ENCODE data around the gene ZNF280D.

Gene ZNF280D

GRCh38 chr15:56734013-56734635, 815 bp upstream of the ZNF280D start:
- Histone ChIP-seq H3K4me3 (ENCODE audit: low read depth, low read length) (peak overlapping the region; percentile 52), H2AFZ (peak overlapping the region; percentile 85), H3K79me2 (no peaks in the 10 kb centered on the region), H3K4me2 (ENCODE audit: low read length) (peak overlapping the region; percentile 96), H3K27me3 (ENCODE audit: control insufficient read depth, insufficient read depth, low read length) (no peaks in the 10 kb centered on the region), H3K4me1 (peaks cover 7% of the 10 kb centered on the region), H3K9me3 (ENCODE audit: control insufficient read depth, low read length) (no peaks in the 10 kb centered on the region), H3K36me3 (ENCODE audit: control insufficient read depth, insufficient read depth, low read length) (no peaks in the 10 kb centered on the region), H3K9ac (no peak overlapping the region), H3K27ac (no peak overlapping the region)
- no peak for TF ChIP-seq CTCF (IDR thresholded peaks at IDR 0.05)

GRCh38 chr15:56732886-56733135, 498 bp downstream of the ZNF280D start:
- Histone ChIP-seq H3K4me2 (ENCODE audit: low read length) (peak overlapping the region; percentile 96), H3K4me3 (ENCODE audit: low read depth, low read length) (peak overlapping the region; percentile 74), H3K27me3 (ENCODE audit: control insufficient read depth, insufficient read depth, low read length) (no peaks in the 10 kb centered on the region), H3K27ac (peak overlapping the region; percentile 92), H3K36me3 (ENCODE audit: control insufficient read depth, insufficient read depth, low read length) (no peaks in the 10 kb centered on the region), H2AFZ (peak overlapping the region; percentile 88), H3K79me2 (no peaks in the 10 kb centered on the region), H3K9me3 (ENCODE audit: control insufficient read depth, low read length) (no peaks in the 10 kb centered on the region), H3K4me1 (peaks cover 7% of the 10 kb centered on the region), H3K9ac (peak overlapping the region; percentile 84)
- no peak for TF ChIP-seq CTCF (IDR thresholded peaks at IDR 0.05)

DNA sequence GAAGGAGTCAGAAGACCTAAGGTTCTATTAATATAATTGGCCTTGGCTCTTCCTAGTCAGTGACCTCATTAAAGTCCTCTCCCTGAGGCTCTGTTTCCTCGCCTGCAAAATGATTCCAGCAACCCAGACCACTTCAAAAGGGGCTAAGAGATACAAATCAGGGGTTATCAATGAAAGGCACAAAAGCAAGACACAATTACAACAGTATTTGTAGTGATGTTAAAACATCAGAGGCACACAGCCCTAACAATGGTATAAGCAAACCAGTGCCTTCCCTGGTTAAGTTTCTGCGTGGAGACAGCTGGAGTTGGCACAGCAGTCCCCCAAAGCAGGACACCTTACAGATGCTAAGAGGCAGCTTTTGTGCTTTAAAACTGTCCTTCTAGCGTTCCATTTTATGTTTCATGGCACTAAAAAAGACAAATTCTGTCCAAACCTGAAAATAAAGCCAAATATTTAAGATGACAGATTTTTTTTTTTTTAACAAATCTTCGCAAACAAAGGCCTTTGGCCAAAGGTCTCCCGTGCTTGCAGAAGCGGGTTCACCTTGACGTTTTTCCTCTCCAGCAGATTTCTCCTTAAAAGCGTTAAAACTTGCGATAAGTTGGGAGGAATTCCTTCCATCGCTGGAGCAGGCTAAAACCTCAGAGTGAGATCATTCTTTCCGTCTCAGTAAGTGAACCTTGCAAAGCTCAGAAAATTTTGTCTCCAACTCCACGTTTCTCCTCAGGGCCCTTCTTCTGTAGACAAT, 999 bp downstream of the ZNF280D start:
- peaks cover 2% of the 10 kb centered on the region for H3K79me2 ChIP-seq
- H3K4me3 ChIP-seq (ENCODE audit: low read depth, low read length), result peak overlapping the region; percentile 74
- H3K9me3 ChIP-seq (ENCODE audit: control insufficient read depth, low read length), result no peaks in the 10 kb centered on the region
- TF ChIP-seq CTCF (IDR thresholded peaks at IDR 0.05), result no peak
- H3K4me1 ChIP-seq, result peaks cover 7% of the 10 kb centered on the region
- peak overlapping the region; percentile 88 for H2AFZ ChIP-seq
- peak overlapping the region; percentile 96 for H3K4me2 ChIP-seq (ENCODE audit: low read length)
- no peaks in the 10 kb centered on the region for H3K27me3 ChIP-seq (ENCODE audit: control insufficient read depth, insufficient read depth, low read length)
- no peak overlapping the region for H3K9ac ChIP-seq
- H3K36me3 ChIP-seq (ENCODE audit: control insufficient read depth, insufficient read depth, low read length), result no peaks in the 10 kb centered on the region
- H3K27ac ChIP-seq, result peak overlapping the region; percentile 92

GRCh38 chr15:56731548-56731947, 1.8 kb downstream of the ZNF280D start:
- Histone ChIP-seq H3K4me3 (ENCODE audit: low read depth, low read length) (peak overlapping the region; percentile 74), H3K36me3 (ENCODE audit: control insufficient read depth, insufficient read depth, low read length) (no peaks in the 10 kb centered on the region), H3K9me3 (ENCODE audit: control insufficient read depth, low read length) (no peaks in the 10 kb centered on the region), H3K4me1 (peaks cover 7% of the 10 kb centered on the region), H3K27ac (peak overlapping the region; percentile 92), H2AFZ (no peak overlapping the region), H3K4me2 (ENCODE audit: low read length) (peak overlapping the region; percentile 96), H3K27me3 (ENCODE audit: control insufficient read depth, insufficient read depth, low read length) (no peaks in the 10 kb centered on the region), H3K9ac (no peak overlapping the region), H3K79me2 (peaks cover 6% of the 10 kb centered on the region)
- no peak for TF ChIP-seq CTCF (IDR thresholded peaks at IDR 0.05)

GRCh38 chr15:56729561-56729960, 3.7 kb downstream of the ZNF280D start:
- H2AFZ ChIP-seq, result no peak overlapping the region
- no peak overlapping the region for H3K9ac ChIP-seq
- H3K9me3 ChIP-seq (ENCODE audit: control insufficient read depth, low read length), result no peaks in the 10 kb centered on the region
- no peak overlapping the region for H3K27ac ChIP-seq
- H3K79me2 ChIP-seq, result peaks cover 10% of the 10 kb centered on the region
- no peak for TF ChIP-seq CTCF (IDR thresholded peaks at IDR 0.05)
- no peak overlapping the region for H3K4me3 ChIP-seq (ENCODE audit: low read depth, low read length)
- no peaks in the 10 kb centered on the region for H3K27me3 ChIP-seq (ENCODE audit: control insufficient read depth, insufficient read depth, low read length)
- peaks cover 7% of the 10 kb centered on the region for H3K4me1 ChIP-seq
- no peak overlapping the region for H3K4me2 ChIP-seq (ENCODE audit: low read length)
- no peaks in the 10 kb centered on the region for H3K36me3 ChIP-seq (ENCODE audit: control insufficient read depth, insufficient read depth, low read length)
